Measurements from ENCODE around the gene IL21R.

DNA sequence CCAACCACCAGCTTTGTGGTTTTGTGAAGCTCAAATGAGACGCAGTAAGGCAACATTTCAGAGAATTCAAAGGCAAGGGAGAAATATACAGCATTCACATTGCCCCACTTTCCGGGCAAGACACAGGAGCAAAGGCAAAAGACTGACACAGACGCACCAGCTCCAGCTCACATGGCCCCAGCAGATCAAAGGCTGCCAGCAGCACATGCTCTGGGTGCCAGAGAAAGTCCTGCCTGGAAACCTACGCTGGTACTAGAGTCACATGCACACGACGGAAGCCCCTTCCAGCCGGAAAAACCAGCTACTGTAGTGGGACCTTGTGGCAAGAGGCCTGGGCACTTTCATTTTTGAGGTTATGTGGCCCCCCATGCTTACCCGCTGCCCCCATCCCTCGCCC lies 97.7 kb downstream of the IL21R start:
- no peak for TF ChIP-seq POLR2AphosphoS5 (IDR thresholded peaks at IDR 0.05; ENCODE audit: low read depth, low read length)
- TF ChIP-seq TAF1 (IDR thresholded peaks at IDR 0.05; ENCODE audit: low read depth, low read length) = no peak

Data from GM12891 (cell line).